ENCODE results near the gene LHFPL3.

LHFPL3 gene

GRCh38 chr7:104431930-104432329 lies 103.5 kb downstream of the LHFPL3 start:
- Histone ChIP-seq H3K27me3 (ENCODE audit: control insufficient read depth, insufficient read depth, low read length) (no peaks in the 10 kb centered on the region), H3K4me3 (ENCODE audit: low read length) (no peak overlapping the region), H3K36me3 (ENCODE audit: insufficient read depth, low read length) (no peaks in the 10 kb centered on the region), H3K4me2 (ENCODE audit: low read length) (no peak overlapping the region), H3K9me3 (replicated peaks; ENCODE audit: low read length) (no peaks in the 10 kb centered on the region), H3K9ac (ENCODE audit: low read depth, low read length) (no peak overlapping the region), H3K4me1 (ENCODE audit: control insufficient read depth, insufficient read depth, low read length) (no peaks in the 10 kb centered on the region)

- no peaks in the 10 kb centered on the region for H3K36me3 ChIP-seq (ENCODE audit: insufficient read depth, low read length)
- no peak overlapping the region for H3K4me3 ChIP-seq (ENCODE audit: low read length)
- H3K9ac ChIP-seq (ENCODE audit: low read depth, low read length) = no peak overlapping the region
- H3K9me3 ChIP-seq (replicated peaks; ENCODE audit: low read length) = no peaks in the 10 kb centered on the region
- no peaks in the 10 kb centered on the region for H3K27me3 ChIP-seq (ENCODE audit: control insufficient read depth, insufficient read depth, low read length)
- H3K4me1 ChIP-seq (ENCODE audit: control insufficient read depth, insufficient read depth, low read length) = no peaks in the 10 kb centered on the region
- no peak overlapping the region for H3K4me2 ChIP-seq (ENCODE audit: low read length)
Observed at GRCh38 chr7:104434129-104434528, 105.7 kb downstream of the LHFPL3 start.

- H3K4me3 ChIP-seq (ENCODE audit: low read length) = no peak overlapping the region
- no peaks in the 10 kb centered on the region for H3K9me3 ChIP-seq (replicated peaks; ENCODE audit: low read length)
- H3K36me3 ChIP-seq (ENCODE audit: insufficient read depth, low read length) = no peaks in the 10 kb centered on the region
- no peaks in the 10 kb centered on the region for H3K4me1 ChIP-seq (ENCODE audit: control insufficient read depth, insufficient read depth, low read length)
- H3K9ac ChIP-seq (ENCODE audit: low read depth, low read length) = no peak overlapping the region
- H3K4me2 ChIP-seq (ENCODE audit: low read length) = no peak overlapping the region
- H3K27me3 ChIP-seq (ENCODE audit: control insufficient read depth, insufficient read depth, low read length) = no peaks in the 10 kb centered on the region
Observed at GRCh38 chr7:104442481-104442880, 114.1 kb downstream of the LHFPL3 start.

GRCh38 chr7:104444017-104444416 lies 115.6 kb downstream of the LHFPL3 start:
- Histone ChIP-seq H3K27me3 (ENCODE audit: control insufficient read depth, insufficient read depth, low read length) (no peaks in the 10 kb centered on the region), H3K36me3 (ENCODE audit: insufficient read depth, low read length) (no peaks in the 10 kb centered on the region), H3K4me2 (ENCODE audit: low read length) (no peak overlapping the region), H3K9ac (ENCODE audit: low read depth, low read length) (no peak overlapping the region), H3K4me3 (ENCODE audit: low read length) (no peak overlapping the region), H3K4me1 (ENCODE audit: control insufficient read depth, insufficient read depth, low read length) (no peaks in the 10 kb centered on the region), H3K9me3 (replicated peaks; ENCODE audit: low read length) (no peaks in the 10 kb centered on the region)

- Histone ChIP-seq H3K9me3 (replicated peaks; ENCODE audit: low read length) (no peaks in the 10 kb centered on the region), H3K9ac (ENCODE audit: low read depth, low read length) (no peak overlapping the region), H3K4me1 (ENCODE audit: control insufficient read depth, insufficient read depth, low read length) (no peaks in the 10 kb centered on the region), H3K36me3 (ENCODE audit: insufficient read depth, low read length) (no peaks in the 10 kb centered on the region), H3K4me2 (ENCODE audit: low read length) (no peak overlapping the region), H3K27me3 (ENCODE audit: control insufficient read depth, insufficient read depth, low read length) (no peaks in the 10 kb centered on the region), H3K4me3 (ENCODE audit: low read length) (no peak overlapping the region)
Observed at GRCh38 chr7:104445393-104445792, 117.0 kb downstream of the LHFPL3 start.

- H3K9ac ChIP-seq (ENCODE audit: low read depth, low read length) = no peak overlapping the region
- H3K27me3 ChIP-seq (ENCODE audit: control insufficient read depth, insufficient read depth, low read length) = no peaks in the 10 kb centered on the region
- no peak overlapping the region for H3K4me2 ChIP-seq (ENCODE audit: low read length)
- no peaks in the 10 kb centered on the region for H3K9me3 ChIP-seq (replicated peaks; ENCODE audit: low read length)
- H3K4me3 ChIP-seq (ENCODE audit: low read length) = no peak overlapping the region
- H3K36me3 ChIP-seq (ENCODE audit: insufficient read depth, low read length) = no peaks in the 10 kb centered on the region
- H3K4me1 ChIP-seq (ENCODE audit: control insufficient read depth, insufficient read depth, low read length) = no peaks in the 10 kb centered on the region
Observed at GRCh38 chr7:104450861-104451260, 122.5 kb downstream of the LHFPL3 start.

GRCh38 chr7:104453190-104453589 lies 124.8 kb downstream of the LHFPL3 start:
- no peak overlapping the region for H3K4me2 ChIP-seq (ENCODE audit: low read length)
- H3K4me3 ChIP-seq (ENCODE audit: low read length) = no peak overlapping the region
- H3K36me3 ChIP-seq (ENCODE audit: insufficient read depth, low read length) = no peaks in the 10 kb centered on the region
- H3K27me3 ChIP-seq (ENCODE audit: control insufficient read depth, insufficient read depth, low read length) = no peaks in the 10 kb centered on the region
- no peak overlapping the region for H3K9ac ChIP-seq (ENCODE audit: low read depth, low read length)
- no peaks in the 10 kb centered on the region for H3K9me3 ChIP-seq (replicated peaks; ENCODE audit: low read length)
- no peaks in the 10 kb centered on the region for H3K4me1 ChIP-seq (ENCODE audit: control insufficient read depth, insufficient read depth, low read length)

- Histone ChIP-seq H3K27me3 (ENCODE audit: control insufficient read depth, insufficient read depth, low read length) (no peaks in the 10 kb centered on the region), H3K4me3 (ENCODE audit: low read length) (no peak overlapping the region), H3K36me3 (ENCODE audit: insufficient read depth, low read length) (no peaks in the 10 kb centered on the region), H3K9ac (ENCODE audit: low read depth, low read length) (no peak overlapping the region), H3K4me2 (ENCODE audit: low read length) (no peak overlapping the region), H3K4me1 (ENCODE audit: control insufficient read depth, insufficient read depth, low read length) (no peaks in the 10 kb centered on the region), H3K9me3 (replicated peaks; ENCODE audit: low read length) (no peaks in the 10 kb centered on the region)
Observed at GRCh38 chr7:104458875-104459274, 130.5 kb downstream of the LHFPL3 start.

- no peaks in the 10 kb centered on the region for H3K9me3 ChIP-seq (replicated peaks; ENCODE audit: low read length)
- H3K27me3 ChIP-seq (ENCODE audit: control insufficient read depth, insufficient read depth, low read length) = no peaks in the 10 kb centered on the region
- H3K4me3 ChIP-seq (ENCODE audit: low read length) = no peak overlapping the region
- H3K9ac ChIP-seq (ENCODE audit: low read depth, low read length) = no peak overlapping the region
- no peak overlapping the region for H3K4me2 ChIP-seq (ENCODE audit: low read length)
- no peaks in the 10 kb centered on the region for H3K4me1 ChIP-seq (ENCODE audit: control insufficient read depth, insufficient read depth, low read length)
- H3K36me3 ChIP-seq (ENCODE audit: insufficient read depth, low read length) = no peaks in the 10 kb centered on the region
Observed at GRCh38 chr7:104469166-104469820, 140.9 kb downstream of the LHFPL3 start.

GRCh38 chr7:104480529-104480928 lies 152.1 kb downstream of the LHFPL3 start:
- no peaks in the 10 kb centered on the region for H3K36me3 ChIP-seq (ENCODE audit: insufficient read depth, low read length)
- H3K27me3 ChIP-seq (ENCODE audit: control insufficient read depth, insufficient read depth, low read length) = no peaks in the 10 kb centered on the region
- no peak overlapping the region for H3K4me2 ChIP-seq (ENCODE audit: low read length)
- H3K4me1 ChIP-seq (ENCODE audit: control insufficient read depth, insufficient read depth, low read length) = no peaks in the 10 kb centered on the region
- no peak overlapping the region for H3K9ac ChIP-seq (ENCODE audit: low read depth, low read length)
- no peaks in the 10 kb centered on the region for H3K9me3 ChIP-seq (replicated peaks; ENCODE audit: low read length)
- no peak overlapping the region for H3K4me3 ChIP-seq (ENCODE audit: low read length)

- no peaks in the 10 kb centered on the region for H3K9me3 ChIP-seq (replicated peaks; ENCODE audit: low read length)
- no peaks in the 10 kb centered on the region for H3K4me1 ChIP-seq (ENCODE audit: control insufficient read depth, insufficient read depth, low read length)
- H3K27me3 ChIP-seq (ENCODE audit: control insufficient read depth, insufficient read depth, low read length) = no peaks in the 10 kb centered on the region
- H3K9ac ChIP-seq (ENCODE audit: low read depth, low read length) = no peak overlapping the region
- H3K4me3 ChIP-seq (ENCODE audit: low read length) = no peak overlapping the region
- no peak overlapping the region for H3K4me2 ChIP-seq (ENCODE audit: low read length)
- no peaks in the 10 kb centered on the region for H3K36me3 ChIP-seq (ENCODE audit: insufficient read depth, low read length)
Observed at GRCh38 chr7:104482362-104483037, 154.1 kb downstream of the LHFPL3 start.

- peaks cover 2% of the 10 kb centered on the region for H3K9me3 ChIP-seq (replicated peaks; ENCODE audit: low read length)
- H3K4me3 ChIP-seq (ENCODE audit: low read length) = no peak overlapping the region
- no peak overlapping the region for H3K9ac ChIP-seq (ENCODE audit: low read depth, low read length)
- no peaks in the 10 kb centered on the region for H3K4me1 ChIP-seq (ENCODE audit: control insufficient read depth, insufficient read depth, low read length)
- H3K36me3 ChIP-seq (ENCODE audit: insufficient read depth, low read length) = no peaks in the 10 kb centered on the region
- no peaks in the 10 kb centered on the region for H3K27me3 ChIP-seq (ENCODE audit: control insufficient read depth, insufficient read depth, low read length)
- H3K4me2 ChIP-seq (ENCODE audit: low read length) = no peak overlapping the region
Observed at GRCh38 chr7:104486931-104487330, 158.5 kb downstream of the LHFPL3 start.
